H1 (cell line): ENCODE data around the gene CNN3. TPM values are rescaled to one million over a fixed set of nuclear protein-coding genes. Genes with fewer than 3 reads are reported as not detected.

Source experiments
- BACH1 ChIP-seq: IDR thresholded peaks from 2 replicates; pipeline ENCODE4 v1.6.1; 2012; ENCODE audit warnings: low read length, improper control_type of control experiment
- CTBP2 ChIP-seq: IDR thresholded peaks from 2 replicates; pipeline ENCODE4 v1.7.0; 2011; ENCODE audit warnings: borderline replicate concordance, mild to moderate bottlenecking, moderate library complexity, mixed read lengths, low read length; ENCODE audit not compliant: insufficient read depth, insufficient read length
- polyA plus RNA-seq, 7 experiments: library from polyadenylated mRNA; depleted of rRNA in 3 of 7; stranded (reverse) in 5 of 7; unstranded in 2 of 7; fragments of >200 nt in 5 of 7; fragments of 200-250 nt in 2 of 7; gene quantifications; 1 replicate in 5 of 7; 2 replicates in 1 of 7; 4 replicates in 1 of 7; pipeline versions ENCODE4 v1.2.1 to v1.2.3, GENCODE V29; 2011 to 2013; ENCODE audit warnings: missing spikeins in 2 of 7, mixed read lengths in 2 of 7
- total RNA-seq: library from RNA; stranded (reverse); fragmentation: NEBNext Ultra II Directional; extraction: Animal tissue kit (Norgen Biotek cat#: 25700); gene quantifications from 2 replicates; pipeline ENCODE4 v1.2.1, GENCODE V29; 2021

The CNN3 gene
- total and polyA plus RNA-seq, 2 of the 8 experiments (the other 6 are each of a cell fraction or from before 2014, with no cell fraction given): 134 to 266 TPM

- TF ChIP-seq CTBP2 (no peak), BACH1 (no peak)
Observed at GRCh38 chr1:94952539-94952938, 25.6 kb upstream of the CNN3 start (continued).
